SIG-M5 treated with dmso at 0.1 percent for 504 hours (cell line): Measurements from ENCODE around the gene EPB41.
"Not testable (repeated sequence)": the region's sequence is repeated elsewhere in the genome, so short reads cannot be mapped to it uniquely, and the experiment has no call there.

Source experiments
- DNase-seq: peaks from one replicate; lab custom pipeline; 2025; ENCODE audit not compliant: unreplicated experiment; lab: John Stamatoyannopoulos, UW

Gene EPB41

GRCh38 chr1:29094433-29094832 lies 180.1 kb downstream of the EPB41 start:
- DNase-seq: no peak

- no peak for DNase-seq
Measured at GRCh38 chr1:29094954-29095353, 180.6 kb downstream of the EPB41 start.

- DNase-seq: no peak
Measured at GRCh38 chr1:29096231-29096886, 182.0 kb downstream of the EPB41 start.

GRCh38 chr1:29099286-29099685 lies 184.9 kb downstream of the EPB41 start:
- DNase-seq: no peak

GRCh38 chr1:29100487-29100886 lies 186.1 kb downstream of the EPB41 start:
- no peak for DNase-seq

GRCh38 chr1:29105822-29106221 lies 191.5 kb downstream of the EPB41 start:
- DNase-seq: no peak

- DNase-seq: not testable (repeated sequence)
Measured at GRCh38 chr1:29108041-29108440, 193.7 kb downstream of the EPB41 start.

GRCh38 chr1:29112705-29113412 lies 198.5 kb downstream of the EPB41 start:
- no peak for DNase-seq

- no peak for DNase-seq
Measured at GRCh38 chr1:29113413-29114117, 199.2 kb downstream of the EPB41 start.

GRCh38 chr1:29114654-29115053 lies 200.3 kb downstream of the EPB41 start:
- DNase-seq: no peak

- DNase-seq: no peak
Measured at GRCh38 chr1:29117381-29117780, 203.0 kb downstream of the EPB41 start.

- no peak for DNase-seq
Measured at GRCh38 chr1:29119121-29119929, 205.0 kb downstream of the EPB41 start.

- DNase-seq: no peak
Measured at GRCh38 chr1:29120367-29120766, 206.0 kb downstream of the EPB41 start.

- DNase-seq: peak; percentile 52
Measured at GRCh38 chr1:29120947-29121485, 206.6 kb downstream of the EPB41 start.

- DNase-seq: no peak
Measured at GRCh38 chr1:29121516-29121935, 207.2 kb downstream of the EPB41 start.

GRCh38 chr1:29121936-29122681 lies 207.7 kb downstream of the EPB41 start:
- no peak for DNase-seq

GRCh38 chr1:29122682-29123052 lies 208.3 kb downstream of the EPB41 start:
- no peak for DNase-seq

GRCh38 chr1:29123053-29123886 lies 208.9 kb downstream of the EPB41 start:
- no peak for DNase-seq

GRCh38 chr1:29123887-29124365 lies 209.6 kb downstream of the EPB41 start, which contains the start of gene TMEM200B:
Gene TMEM200B (minus strand): TSS chr1:29123903. CDS start chr1:29121828, 2,075 bp downstream.
- DNase-seq: no peak
